ENCODE results near the gene IFIT3. TPM values are rescaled to one million over a fixed set of nuclear protein-coding genes. Genes with fewer than 3 reads are reported as not detected.
A peak's percentile ranks its signal among the peaks of the same experiment; 100 is the strongest.

Gene IFIT3
- total and polyA plus RNA-seq, 7 donors, result 4.9 to 36.1 (median 9.4) TPM

- DNase-seq, result no peak
- Histone ChIP-seq H3K4me1 (peaks cover 0 to 18% (median 13%) of the 10 kb centered on the region in 4 donors), H3K4me3 (no peak overlapping the region), H3K9me3 (no peaks in the 10 kb centered on the region), H3K27ac (no peak overlapping the region), H3K36me3 (no peaks in the 10 kb centered on the region), H3K27me3 (no peaks in the 10 kb centered on the region)
- WGBS, 2 donors, result 95 to 96% methylated on average over 1 of the region's 1 CpG
- TF ChIP-seq POLR2AphosphoS5 (IDR thresholded peaks at IDR 0.05) (no peak), CTCF (IDR thresholded peaks at IDR 0.05) (no peak), EP300 (IDR thresholded peaks at IDR 0.05) (no peak), POLR2A (IDR thresholded peaks at IDR 0.05) (no peak)
- intact Hi-C loops (cut with DNase I), result no loop called here
These were observed 36.7 kb downstream of the IFIT3 start for GRCh38 chr10:89364531-89364930.

- TF ChIP-seq EP300 (IDR thresholded peaks at IDR 0.05) (no peak), POLR2AphosphoS5 (IDR thresholded peaks at IDR 0.05) (no peak), POLR2A (IDR thresholded peaks at IDR 0.05) (no peak), CTCF (IDR thresholded peaks at IDR 0.05) (no peak)
- intact Hi-C loops (cut with DNase I), result no loop called here
- no peaks in the 10 kb centered on the region for H3K27me3 ChIP-seq
- no peaks in the 10 kb centered on the region for H3K9me3 ChIP-seq
- DNase-seq, result no peak
- peaks cover 0 to 18% (median 13%) of the 10 kb centered on the region in 4 donors for H3K4me1 ChIP-seq
- no peak overlapping the region for H3K4me3 ChIP-seq
- H3K36me3 ChIP-seq, result no peaks in the 10 kb centered on the region
- 68 to 71% methylated on average over 4 of the region's 4 CpGs for WGBS, 2 donors
- peak overlapping the region in 2 of 4 donors; percentile 7 for H3K27ac ChIP-seq
These were observed 39.7 kb downstream of the IFIT3 start for GRCh38 chr10:89367529-89367928.

DNA sequence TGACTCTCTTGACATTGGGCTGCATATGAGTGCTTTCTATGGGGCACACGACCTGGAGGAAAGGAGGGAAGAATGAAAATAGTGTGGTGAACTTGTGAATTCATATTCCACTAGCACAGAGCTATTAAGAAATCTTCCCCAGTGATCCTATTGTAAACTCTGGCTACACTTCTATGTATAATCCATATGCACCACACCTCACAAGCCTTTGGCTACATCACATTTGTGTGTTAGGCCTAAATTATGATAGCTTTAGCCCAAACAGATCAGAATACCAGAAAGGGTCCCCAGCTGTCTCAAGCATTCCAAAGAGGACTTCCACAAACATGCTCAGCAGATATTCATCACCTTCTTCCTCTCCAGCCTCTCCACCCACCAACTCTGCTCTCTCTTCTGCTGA lies 40.3 kb downstream of the IFIT3 start:
- TF ChIP-seq CTCF (IDR thresholded peaks at IDR 0.05) (no peak), POLR2A (IDR thresholded peaks at IDR 0.05) (no peak), EP300 (IDR thresholded peaks at IDR 0.05) (no peak)
- no peaks in the 10 kb centered on the region for H3K27me3 ChIP-seq
- no peaks in the 10 kb centered on the region for H3K36me3 ChIP-seq
- H3K4me1 ChIP-seq, result peaks cover 0 to 18% (median 13%) of the 10 kb centered on the region in 4 donors
- no peak for DNase-seq
- H3K4me3 ChIP-seq, result no peak overlapping the region
- WGBS, 2 donors, result 64 to 82% methylated on average over 1 of the region's 1 CpG
- intact Hi-C loops (cut with DNase I), result no loop called here
- peak overlapping the region in 1 of 4 donors; percentile 7 for H3K27ac ChIP-seq
- no peaks in the 10 kb centered on the region for H3K9me3 ChIP-seq

DNA sequence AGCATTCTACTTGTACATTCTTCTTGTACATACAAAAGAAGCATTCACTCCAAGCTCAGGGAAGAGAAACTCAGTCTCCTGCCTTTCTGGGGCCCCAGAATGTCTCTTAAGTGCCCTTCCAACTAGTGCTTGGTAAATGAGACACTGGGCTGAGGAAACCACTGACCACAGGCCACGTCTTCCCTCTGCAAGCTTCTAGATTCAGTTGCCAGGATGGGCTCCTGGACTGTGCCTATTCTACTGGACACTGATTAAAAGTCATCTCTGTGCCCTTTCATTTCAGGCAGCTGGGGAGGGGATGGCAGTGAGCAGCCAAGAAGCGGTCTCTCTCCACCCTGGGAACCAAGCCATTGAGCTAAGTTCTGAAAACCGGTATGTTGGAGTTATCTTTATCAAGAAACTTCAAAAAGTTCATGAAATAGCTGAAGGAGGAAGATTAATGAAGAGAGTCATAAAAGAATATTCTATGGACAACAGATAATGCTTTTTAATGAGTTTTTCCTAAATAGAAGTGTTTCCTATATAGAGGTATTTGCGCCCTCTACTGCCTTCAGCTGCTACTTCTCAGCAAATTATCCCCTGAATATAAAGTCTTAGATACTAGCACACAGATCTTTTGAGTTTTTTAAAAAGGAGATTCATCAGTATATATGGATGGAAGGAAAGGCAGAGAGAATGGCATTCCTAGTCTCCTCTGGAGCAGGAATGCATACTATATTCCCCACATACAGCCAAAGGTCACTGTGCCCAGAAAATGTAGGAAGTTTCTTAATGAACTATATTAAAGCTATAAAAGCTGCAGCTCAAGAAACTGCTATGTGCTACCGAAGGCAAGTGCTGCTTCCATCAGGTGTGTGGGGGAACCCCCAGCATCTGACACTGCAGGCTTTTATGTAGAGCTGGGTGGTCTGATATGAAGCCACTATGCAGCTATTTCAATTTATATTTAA lies 41.6 kb downstream of the IFIT3 start:
- no peak for DNase-seq
- TF ChIP-seq POLR2AphosphoS5 (IDR thresholded peaks at IDR 0.05), result no peak
- no peak for TF ChIP-seq EP300 (IDR thresholded peaks at IDR 0.05)
- TF ChIP-seq POLR2A (IDR thresholded peaks at IDR 0.05), result no peak
- TF ChIP-seq CTCF (IDR thresholded peaks at IDR 0.05), result peak in 2 of 4 experiments; percentile 13 to 34
- WGBS, 2 donors, result 67 to 71% methylated on average over 5 of the region's 5 CpGs
- no peak overlapping the region for H3K4me3 ChIP-seq
- H3K36me3 ChIP-seq, result no peaks in the 10 kb centered on the region
- H3K9me3 ChIP-seq, result no peaks in the 10 kb centered on the region
- H3K27ac ChIP-seq, result peak overlapping the region in 1 of 4 donors; percentile 11
- H3K27me3 ChIP-seq, result no peaks in the 10 kb centered on the region
- intact Hi-C loops (cut with DNase I), result no loop called here
- H3K4me1 ChIP-seq, result peaks cover 0 to 31% (median 22%) of the 10 kb centered on the region in 4 donors
